ENCODE measurements around the gene TEX36.
"Not testable (repeated sequence)": the region's sequence is repeated elsewhere in the genome, so short reads cannot be mapped to it uniquely, and the experiment has no call there.

Gene TEX36

DNA sequence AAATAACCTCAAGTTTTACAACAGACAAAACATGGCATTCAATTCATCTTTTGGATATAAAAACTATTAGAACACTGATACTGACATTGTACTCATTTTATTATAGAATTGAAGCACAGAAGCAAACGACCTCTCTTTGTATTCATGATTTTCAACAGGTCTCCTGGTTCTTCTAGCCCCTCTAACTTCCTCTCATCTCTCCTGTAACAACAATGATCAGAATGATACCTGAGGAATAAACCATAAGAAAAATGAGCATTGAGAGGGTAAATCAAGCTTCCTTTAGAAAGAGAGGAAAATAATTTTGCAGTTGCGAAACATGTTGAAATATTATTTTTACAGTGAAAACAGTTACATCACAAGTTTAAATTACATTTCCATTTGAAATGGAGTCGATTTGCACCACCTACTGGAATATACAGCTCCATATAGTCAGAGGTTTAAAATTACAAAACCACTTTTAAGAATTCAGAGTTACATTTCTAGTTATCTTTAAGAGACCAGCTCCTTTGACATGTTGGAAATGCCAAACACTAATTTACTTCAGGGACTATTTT lies 17.5 kb upstream of the TEX36 start:
- DNase-seq (ENCODE audit: low spot score), result no peak
- TF ChIP-seq, protein P1, sequence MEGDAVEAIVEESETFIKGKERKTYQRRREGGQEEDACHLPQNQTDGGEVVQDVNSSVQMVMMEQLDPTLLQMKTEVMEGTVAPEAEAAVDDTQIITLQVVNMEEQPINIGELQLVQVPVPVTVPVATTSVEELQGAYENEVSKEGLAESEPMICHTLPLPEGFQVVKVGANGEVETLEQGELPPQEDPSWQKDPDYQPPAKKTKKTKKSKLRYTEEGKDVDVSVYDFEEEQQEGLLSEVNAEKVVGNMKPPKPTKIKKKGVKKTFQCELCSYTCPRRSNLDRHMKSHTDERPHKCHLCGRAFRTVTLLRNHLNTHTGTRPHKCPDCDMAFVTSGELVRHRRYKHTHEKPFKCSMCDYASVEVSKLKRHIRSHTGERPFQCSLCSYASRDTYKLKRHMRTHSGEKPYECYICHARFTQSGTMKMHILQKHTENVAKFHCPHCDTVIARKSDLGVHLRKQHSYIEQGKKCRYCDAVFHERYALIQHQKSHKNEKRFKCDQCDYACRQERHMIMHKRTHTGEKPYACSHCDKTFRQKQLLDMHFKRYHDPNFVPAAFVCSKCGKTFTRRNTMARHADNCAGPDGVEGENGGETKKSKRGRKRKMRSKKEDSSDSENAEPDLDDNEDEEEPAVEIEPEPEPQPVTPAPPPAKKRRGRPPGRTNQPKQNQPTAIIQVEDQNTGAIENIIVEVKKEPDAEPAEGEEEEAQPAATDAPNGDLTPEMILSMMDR (IDR thresholded peaks at IDR 0.05; ENCODE audit: extremely low read depth, insufficient read depth, missing control alignments), result no peak
- in situ Hi-C loops (cut with MboI; ENCODE audit: low pct_unique_long_range_greater_than_20kb, low sequenced_read_pairs, unreplicated experiment), result no loop called here

DNA sequence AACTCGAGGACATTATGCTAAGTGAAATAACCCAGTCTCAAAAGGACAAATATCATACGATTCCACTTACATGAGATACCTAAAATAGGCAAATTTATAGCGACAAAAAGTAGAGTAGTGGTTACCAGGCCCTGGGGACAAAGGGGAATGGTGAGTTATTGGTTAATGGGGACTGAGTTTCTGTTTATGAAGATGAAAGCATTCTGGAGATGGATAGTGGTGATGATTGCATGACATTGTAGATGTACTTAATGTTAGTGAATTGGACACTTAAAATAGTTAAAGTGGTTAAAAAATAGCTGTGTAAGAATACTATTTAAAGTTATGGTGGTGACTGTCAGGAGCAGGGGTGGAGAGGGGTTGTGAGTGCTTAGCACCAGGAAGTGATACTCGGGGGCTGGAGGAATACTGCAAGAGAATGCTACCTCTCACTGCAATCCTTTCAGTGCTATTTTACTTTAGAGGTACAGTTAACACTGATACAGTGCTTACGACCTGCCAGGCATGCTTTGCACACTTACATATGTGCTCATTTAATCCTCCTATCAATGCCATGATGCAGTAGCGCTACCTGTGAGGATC lies 16.7 kb upstream of the TEX36 start:
- DNase-seq (ENCODE audit: low spot score), result no peak
- in situ Hi-C loops (cut with MboI; ENCODE audit: low pct_unique_long_range_greater_than_20kb, low sequenced_read_pairs, unreplicated experiment), result no loop called here
- TF ChIP-seq, protein P1 (IDR thresholded peaks at IDR 0.05; ENCODE audit: extremely low read depth, insufficient read depth, missing control alignments), result no peak

DNA sequence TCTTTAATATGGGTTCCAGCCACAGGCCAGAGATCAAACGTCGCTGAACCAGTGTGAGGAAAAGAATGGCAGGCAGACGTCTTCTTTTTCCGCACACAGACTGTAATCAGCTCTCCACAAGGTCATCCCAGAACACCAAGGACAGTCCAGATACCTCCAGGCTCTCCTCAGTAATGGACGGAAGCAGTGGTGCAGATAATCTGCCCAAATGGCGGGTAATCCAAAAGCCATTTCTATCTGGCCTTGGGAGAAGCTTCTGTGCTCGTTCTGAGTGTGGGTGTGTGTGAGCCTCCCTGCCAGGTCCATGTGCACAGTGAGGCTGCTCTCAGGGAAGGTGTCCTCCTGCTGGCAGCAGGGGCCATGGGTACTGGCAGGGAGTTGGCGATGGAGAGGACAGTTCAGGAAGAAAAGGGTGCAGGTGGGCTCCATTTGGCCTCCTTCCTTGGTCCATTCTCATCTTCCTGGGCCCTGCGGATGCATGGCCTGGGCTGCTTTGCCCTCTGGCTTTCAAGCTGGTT lies 15.6 kb upstream of the TEX36 start:
- TF ChIP-seq, protein P1 (IDR thresholded peaks at IDR 0.05; ENCODE audit: extremely low read depth, insufficient read depth, missing control alignments), result no peak
- in situ Hi-C loops (cut with MboI; ENCODE audit: low pct_unique_long_range_greater_than_20kb, low sequenced_read_pairs, unreplicated experiment), result no loop called here
- DNase-seq (ENCODE audit: low spot score), result no peak

DNA sequence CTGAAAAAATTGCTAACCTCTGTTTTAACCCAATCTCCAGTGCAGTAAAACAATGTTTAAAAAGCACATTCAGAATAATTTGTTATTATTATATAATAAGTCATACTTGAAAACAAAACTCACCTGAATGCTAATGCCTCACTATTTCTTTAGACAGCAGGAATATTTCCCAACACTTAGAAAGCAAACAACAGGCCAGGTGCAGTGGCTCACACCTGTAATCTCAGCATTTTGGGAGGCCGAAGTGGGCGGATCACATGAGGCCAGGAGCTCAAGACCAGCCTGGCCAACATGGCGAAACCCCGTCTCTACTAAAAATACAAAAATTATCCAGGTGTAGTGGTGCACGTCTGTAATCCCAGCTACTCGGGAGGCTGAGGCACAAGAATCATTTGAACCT lies 13.9 kb upstream of the TEX36 start:
- in situ Hi-C loops (cut with MboI; ENCODE audit: low pct_unique_long_range_greater_than_20kb, low sequenced_read_pairs, unreplicated experiment); DNase-seq (ENCODE audit: low spot score): not testable (repeated sequence)

DNA sequence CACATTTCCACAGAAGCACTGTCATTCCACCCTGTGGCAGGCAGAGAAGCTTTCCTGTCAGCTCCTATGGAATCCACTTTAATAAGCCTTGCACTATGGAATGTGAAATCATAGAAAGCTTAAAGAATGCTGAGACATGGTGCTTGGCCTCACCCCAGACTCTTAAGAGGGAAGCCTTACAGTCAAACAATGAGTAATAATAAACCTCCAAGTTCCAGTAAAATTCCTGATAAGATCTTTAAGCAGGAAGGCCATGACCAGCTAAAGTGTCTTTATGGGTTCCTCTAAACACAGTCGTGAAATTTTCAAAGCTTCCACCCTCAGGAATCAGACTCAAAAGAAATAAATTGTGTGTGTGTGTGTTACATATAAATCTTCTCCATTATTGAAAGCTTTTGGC lies 11.9 kb upstream of the TEX36 start:
- in situ Hi-C loops (cut with MboI; ENCODE audit: low pct_unique_long_range_greater_than_20kb, low sequenced_read_pairs, unreplicated experiment), result no loop called here
- DNase-seq (ENCODE audit: low spot score), result no peak
- TF ChIP-seq, protein P1 (IDR thresholded peaks at IDR 0.05; ENCODE audit: extremely low read depth, insufficient read depth, missing control alignments), result no peak

DNA sequence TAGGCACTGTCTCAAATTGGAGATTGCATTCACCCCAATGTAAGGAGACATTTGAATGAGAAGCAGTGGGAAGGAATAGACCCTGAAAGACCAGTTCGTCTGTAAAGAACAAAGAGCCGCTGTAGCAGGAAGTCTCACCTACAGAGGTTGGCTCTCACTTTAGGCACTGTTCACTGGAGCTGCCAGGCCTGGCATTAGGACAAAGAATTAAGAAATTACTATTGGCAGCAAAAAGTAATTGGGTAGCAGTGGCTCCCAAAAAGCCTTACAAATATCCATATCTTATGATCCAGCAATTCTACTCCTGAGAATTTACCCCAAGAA lies 10.5 kb upstream of the TEX36 start:
- DNase-seq (ENCODE audit: low spot score), result no peak
- TF ChIP-seq, protein P1 (IDR thresholded peaks at IDR 0.05; ENCODE audit: extremely low read depth, insufficient read depth, missing control alignments), result no peak
- in situ Hi-C loops (cut with MboI; ENCODE audit: low pct_unique_long_range_greater_than_20kb, low sequenced_read_pairs, unreplicated experiment), result no loop called here

DNA sequence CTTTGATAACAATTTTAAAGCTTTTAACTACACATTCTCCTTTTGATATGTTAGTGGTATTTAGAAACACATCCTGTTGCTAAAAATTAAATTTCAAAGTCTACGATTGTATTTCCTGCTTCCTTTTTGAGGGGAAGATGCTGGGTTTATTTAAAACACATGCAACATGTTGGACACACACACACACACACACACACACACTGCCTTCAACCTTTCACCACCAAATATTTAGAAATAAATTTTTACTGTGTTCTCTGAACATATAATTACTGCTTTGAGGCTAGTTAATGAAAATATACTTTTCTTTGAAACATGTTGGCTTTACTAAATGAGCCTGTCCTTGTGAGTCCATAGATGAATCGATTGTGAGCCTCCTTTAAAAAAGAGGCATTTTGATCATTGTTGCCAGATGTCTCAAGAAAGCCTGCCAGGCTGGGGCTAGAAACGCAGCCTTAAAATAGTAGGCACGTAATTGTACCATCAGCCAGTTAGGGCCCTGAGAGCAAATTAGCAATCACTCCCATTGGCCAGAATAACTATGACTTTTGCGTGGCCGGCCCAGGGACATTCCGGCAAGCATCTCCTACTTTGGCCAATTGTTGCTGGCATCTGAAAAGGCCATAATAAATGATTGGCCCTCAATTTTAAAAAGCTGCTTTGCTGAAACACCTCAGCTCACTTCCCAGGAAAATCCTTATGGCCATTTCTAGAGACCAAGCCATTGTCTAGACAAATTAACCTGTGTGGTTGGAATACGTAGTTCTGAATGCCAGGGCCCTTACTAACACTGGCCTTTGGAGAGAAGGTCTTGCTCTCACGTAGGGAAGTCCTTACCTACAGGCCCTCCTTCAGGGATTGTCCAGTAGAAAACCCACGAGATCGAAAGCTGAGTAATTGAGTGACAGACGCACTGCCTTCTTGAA lies 9.9 kb upstream of the TEX36 start:
- in situ Hi-C loops (cut with MboI; ENCODE audit: low pct_unique_long_range_greater_than_20kb, low sequenced_read_pairs, unreplicated experiment), result no loop called here
- TF ChIP-seq, protein P1 (IDR thresholded peaks at IDR 0.05; ENCODE audit: extremely low read depth, insufficient read depth, missing control alignments), result no peak
- no peak for DNase-seq (ENCODE audit: low spot score)
